ENCODE results near the gene DNASE1.

- TF ChIP-seq CTCF (IDR thresholded peaks at IDR 0.05) (no peak), POLR2A (IDR thresholded peaks at IDR 0.05) (no peak)
Observed at GRCh38 chr16:3656491-3657468, 2.3 kb downstream of the DNASE1 start.

Measured in adrenal gland (tissue), 5 donors.